HG02571 (cell line): ENCODE data around the gene PIF1.

ENCODE experiments used
- ATAC-seq: cut with Tn5 transposase; IDR thresholded peaks from one replicate; pipeline ENCODE4 v1.9.1; 2021; ENCODE audit warnings: mild to moderate bottlenecking, moderate library complexity; ENCODE audit not compliant: unreplicated experiment

Gene PIF1

DNA sequence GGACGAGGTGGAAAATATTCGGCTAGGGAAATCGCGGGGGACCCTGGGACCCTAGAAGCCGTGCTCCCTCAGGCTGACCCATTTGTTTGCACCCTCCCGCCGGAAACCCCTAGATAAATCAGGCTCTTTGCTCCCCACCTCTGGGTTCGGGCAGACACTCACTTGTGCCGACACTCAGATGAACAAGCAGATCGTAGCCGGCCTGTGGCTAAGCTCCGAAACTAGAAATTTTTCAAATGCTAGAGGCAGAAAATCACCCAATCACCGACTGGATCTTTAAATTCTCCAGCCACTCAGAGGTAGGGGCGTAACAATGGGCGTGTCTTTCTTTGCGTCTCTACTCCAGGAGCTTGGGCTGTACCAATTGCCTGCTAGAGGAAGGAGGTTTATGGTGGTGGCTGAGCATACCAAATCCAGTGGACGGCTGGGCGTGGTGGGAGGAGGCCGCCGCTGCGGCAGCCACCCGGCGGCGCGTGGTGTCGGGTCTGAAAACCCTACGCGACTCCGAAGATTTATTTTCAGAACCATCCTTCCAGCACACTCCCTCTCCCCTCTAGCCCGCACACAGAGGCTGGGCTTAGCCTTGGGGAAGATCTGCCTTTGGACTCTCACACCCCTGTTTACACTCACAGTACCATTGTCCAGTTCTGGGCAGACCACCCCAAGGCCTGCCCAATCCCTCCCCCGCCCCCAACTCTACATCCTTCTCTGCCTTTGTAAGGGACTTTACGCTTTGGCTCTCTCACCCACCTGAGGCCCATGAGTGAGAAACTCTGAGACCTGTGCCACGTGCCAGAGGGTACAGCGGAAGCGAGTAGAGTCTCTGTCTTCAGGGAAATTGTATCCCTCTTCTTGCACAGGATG lies at the start of gene PIF1:
Gene PIF1 (minus strand): TSS at position 217 of the 864 bp plus-strand sequence. CDS start 1,312 bp downstream, outside the sequence.
- peak; percentile 82 for ATAC-seq

DNA sequence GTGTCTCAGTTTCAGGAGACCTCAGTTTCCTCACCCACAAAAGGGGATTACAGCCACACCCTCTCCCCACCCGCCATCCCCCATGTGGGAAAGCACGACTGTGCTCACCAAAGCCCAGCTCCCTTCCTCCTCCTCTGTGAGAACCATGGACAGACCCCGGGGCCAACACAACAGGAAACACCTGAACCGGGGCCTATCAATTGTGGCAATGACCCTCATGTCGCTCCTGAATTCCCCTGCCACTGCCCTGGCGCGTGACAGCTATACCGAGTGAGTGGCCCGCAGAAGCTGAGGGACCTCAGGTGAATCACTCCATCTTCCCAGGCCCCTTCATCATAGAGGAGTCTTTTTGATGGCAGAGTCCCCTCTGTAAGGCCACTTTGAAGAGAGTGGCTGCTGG lies 44.9 kb upstream of the PIF1 start:
- no peak for ATAC-seq

GRCh38 chr15:64869501-64869900 lies 44.1 kb upstream of the PIF1 start:
- ATAC-seq = no peak

DNA sequence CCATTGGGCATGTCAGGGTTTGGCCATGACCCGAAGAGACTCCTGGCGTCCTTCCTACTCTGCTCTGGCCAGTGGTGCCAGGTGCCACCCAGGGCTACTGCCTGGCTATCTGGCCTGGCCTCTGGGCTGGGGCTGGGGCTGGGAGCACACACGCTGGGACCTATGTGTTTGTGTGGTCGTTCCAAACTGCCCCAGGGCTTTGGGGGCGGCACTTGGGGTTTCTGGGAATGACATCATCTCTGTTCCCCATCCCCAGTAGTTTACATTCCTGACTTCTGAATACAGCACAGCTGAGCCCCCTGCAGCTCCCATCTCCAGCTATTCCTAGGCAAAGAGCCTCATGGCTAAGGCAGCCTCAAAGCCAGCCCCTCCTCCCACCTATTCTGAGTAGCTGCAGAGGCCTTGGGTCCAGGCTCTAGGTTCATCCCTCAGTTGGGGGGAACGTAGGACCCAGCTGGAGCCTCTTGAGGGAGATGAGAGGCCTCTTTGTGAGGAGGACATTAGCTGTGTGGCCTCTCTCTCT lies 40.6 kb upstream of the PIF1 start:
- ATAC-seq = no peak

DNA sequence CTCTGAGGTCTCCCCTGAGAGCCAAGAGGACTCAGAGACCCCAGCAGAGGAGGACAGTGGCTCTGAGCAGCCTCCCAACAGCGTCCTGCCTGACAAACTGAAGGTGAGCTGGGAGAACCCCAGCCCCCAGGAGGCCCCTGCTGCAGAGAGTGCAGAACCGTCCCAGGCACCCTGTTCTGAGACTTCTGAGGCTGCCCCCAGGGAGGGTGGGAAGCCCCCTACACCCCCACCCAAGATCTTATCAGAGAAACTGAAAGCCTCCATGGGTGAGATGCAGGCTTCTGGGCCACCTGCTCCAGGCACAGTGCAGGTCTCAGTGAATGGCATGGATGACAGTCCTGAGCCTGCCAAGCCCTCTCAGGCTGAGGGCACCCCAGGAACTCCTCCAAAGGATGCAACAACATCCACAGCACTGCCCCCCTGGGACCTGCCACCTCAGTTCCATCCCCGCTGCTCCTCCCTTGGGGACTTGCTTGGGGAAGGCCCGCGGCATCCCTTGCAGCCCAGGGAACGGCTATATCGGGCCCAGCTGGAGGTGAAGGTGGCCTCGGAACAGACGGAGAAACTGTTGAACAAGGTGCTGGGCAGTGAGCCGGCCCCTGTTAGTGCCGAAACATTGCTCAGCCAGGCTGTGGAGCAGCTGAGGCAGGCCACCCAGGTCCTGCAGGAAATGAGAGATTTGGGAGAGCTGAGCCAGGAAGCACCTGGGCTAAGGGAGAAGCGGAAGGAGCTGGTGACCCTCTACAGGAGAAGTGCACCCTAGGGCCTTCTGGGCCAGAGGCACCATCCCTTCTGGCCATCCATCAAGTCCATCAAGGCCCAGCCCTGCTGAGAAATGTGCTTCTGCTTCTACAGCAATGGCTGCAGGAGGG lies 39.9 kb upstream of the PIF1 start:
- peak; percentile 47 for ATAC-seq

DNA sequence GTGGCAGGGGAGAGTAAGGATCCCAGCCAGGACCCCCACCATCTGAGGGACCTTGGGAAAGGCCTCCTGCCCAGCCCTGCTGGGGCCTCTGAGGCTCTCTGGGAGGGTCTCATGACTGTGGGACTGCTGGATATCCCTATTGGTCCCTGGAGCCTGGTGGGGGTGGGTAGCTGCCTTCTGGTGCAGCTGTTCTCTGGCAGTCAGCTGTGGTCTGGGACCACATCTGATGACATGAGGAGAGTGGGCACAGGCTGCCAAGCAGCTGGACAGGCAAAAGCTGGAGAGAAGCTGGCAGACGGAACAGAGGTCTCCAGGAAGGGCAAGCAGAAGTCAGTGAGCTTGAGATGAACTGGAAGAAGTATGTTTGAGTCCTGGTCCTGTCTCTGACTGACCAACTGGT lies 38.6 kb upstream of the PIF1 start:
- ATAC-seq = no peak

GRCh38 chr15:64862408-64862807 lies 37.0 kb upstream of the PIF1 start:
- ATAC-seq = no peak

DNA sequence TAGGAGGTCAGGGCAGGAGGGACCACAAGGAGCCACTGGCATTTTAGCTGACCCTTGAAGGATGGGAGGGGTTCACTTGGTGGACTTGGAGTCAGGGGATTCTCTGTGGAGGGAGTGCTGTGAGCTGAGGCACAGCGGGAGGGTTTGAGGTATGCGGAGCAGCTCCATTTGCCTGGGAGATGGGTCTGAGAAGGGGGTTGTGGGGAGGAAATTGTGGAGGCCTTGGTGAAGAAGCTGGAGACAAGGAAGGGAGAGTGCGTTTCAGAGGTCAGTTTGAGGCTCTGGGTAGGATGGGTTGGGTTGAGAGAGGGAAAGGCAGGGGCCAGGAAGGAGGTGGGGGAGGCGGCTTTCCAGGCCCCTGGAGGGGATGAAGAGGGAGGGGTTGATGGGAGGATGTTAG lies 36.5 kb upstream of the PIF1 start:
- no peak for ATAC-seq

- no peak for ATAC-seq
Measured at GRCh38 chr15:64861331-64861730, 35.9 kb upstream of the PIF1 start.

- no peak for ATAC-seq
Measured at GRCh38 chr15:64859226-64859625, 33.8 kb upstream of the PIF1 start.

DNA sequence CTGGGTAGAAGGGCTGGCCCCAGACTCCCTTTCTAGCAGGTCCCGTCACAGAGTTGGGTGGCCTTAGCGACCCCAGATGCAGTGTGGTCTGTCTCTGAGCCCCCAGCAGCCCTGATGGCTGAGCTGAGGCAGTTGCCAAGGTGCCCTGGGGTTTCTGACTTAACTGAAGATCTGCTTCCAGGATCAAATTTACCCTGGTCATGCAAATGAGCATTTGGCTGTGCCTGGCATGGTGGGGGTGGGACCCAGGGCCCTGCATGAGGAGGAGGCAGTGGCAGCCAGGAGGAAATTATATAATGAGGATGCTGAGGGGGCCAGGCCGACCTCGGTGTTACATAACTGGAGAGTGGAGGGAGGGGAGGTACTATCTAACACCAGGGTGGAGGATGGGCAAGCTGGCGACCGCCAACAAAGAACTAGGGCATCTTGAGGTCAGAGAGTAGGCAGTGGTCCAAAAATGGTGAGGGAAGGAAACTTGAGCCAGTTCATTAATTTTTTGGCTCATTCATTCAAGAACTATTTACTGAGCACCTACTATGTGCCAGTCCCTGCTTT lies 32.7 kb upstream of the PIF1 start:
- no peak for ATAC-seq

DNA sequence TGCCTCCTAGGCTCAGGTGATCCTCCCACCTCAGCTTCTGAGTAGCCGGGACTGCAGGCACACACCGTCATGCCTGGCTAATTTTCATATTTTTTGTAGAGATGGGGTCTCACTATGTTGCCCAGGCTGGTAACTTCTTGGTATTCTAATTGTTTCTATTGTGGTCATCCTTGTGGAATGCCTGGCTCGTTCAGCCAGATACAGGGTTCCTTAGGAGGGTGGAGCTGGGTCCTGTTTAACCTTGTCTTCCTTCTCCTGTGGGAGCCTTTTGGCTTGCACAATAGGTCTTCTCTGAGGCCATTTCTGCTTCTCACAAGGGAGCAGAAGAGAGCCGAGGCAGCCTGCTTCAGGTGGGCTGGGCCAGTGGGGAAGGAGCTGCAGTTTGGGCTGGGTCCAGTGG lies 32.0 kb upstream of the PIF1 start:
- no peak for ATAC-seq

- ATAC-seq = no peak
Measured at GRCh38 chr15:64856429-64857145, 31.1 kb upstream of the PIF1 start.

DNA sequence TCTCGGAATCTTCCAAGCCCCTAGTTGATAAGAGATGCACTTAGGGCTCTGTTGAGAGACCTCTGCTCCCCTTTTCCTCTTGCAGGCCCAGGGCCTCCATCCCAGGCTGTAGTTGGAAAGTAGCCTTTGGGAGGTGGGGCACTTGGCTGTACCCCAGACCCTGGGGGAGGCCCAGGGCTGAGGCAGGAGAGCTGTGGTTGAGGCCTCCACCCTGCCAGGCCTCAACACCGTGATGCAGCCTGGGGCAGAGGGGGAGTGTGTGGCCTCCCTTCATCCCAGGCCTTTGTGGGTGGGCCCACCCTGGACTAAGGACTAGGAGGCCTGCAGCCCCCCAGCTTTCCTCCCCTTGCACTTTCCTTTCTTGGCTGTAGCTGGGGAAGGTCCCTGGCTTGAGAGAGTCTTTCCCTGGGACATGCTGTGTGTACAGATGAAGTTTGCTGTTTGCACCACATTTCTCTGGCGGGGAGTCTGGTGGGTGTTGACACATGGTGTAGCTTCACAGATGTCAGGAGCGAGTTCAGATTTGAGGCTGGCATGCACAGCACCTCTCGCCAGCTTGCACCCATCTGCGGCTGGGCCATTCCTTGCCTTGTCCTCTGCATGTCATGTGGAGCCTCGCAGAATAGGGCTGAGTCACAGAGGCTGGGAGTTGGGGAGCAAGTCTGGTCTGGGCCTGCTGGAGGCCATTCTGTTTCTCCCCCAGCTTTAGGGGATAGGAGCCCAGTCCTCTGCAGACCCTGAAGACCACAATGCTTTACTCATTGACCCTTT lies 29.9 kb upstream of the PIF1 start:
- no peak for ATAC-seq

GRCh38 chr15:64854526-64854925 lies 29.1 kb upstream of the PIF1 start:
- no peak for ATAC-seq

- ATAC-seq = no peak
Measured at GRCh38 chr15:64854041-64854440, 28.6 kb upstream of the PIF1 start.

DNA sequence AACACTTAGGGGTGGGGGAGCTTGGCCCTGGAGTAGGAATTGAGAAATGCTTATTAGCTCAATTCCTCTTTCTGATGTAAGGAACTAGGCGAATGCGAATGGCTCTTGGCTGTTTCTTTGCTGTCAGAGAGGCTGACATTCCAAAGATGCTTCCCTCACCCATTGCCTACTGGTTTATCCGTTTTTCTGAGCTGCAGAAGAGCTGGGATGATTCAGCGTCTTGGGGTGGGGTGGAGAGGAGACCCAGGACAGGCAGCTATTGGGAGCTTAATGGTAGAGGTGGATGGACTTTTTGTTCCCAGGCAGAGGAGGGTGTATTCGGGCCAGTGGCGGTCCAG lies 26.0 kb upstream of the PIF1 start:
- no peak for ATAC-seq

DNA sequence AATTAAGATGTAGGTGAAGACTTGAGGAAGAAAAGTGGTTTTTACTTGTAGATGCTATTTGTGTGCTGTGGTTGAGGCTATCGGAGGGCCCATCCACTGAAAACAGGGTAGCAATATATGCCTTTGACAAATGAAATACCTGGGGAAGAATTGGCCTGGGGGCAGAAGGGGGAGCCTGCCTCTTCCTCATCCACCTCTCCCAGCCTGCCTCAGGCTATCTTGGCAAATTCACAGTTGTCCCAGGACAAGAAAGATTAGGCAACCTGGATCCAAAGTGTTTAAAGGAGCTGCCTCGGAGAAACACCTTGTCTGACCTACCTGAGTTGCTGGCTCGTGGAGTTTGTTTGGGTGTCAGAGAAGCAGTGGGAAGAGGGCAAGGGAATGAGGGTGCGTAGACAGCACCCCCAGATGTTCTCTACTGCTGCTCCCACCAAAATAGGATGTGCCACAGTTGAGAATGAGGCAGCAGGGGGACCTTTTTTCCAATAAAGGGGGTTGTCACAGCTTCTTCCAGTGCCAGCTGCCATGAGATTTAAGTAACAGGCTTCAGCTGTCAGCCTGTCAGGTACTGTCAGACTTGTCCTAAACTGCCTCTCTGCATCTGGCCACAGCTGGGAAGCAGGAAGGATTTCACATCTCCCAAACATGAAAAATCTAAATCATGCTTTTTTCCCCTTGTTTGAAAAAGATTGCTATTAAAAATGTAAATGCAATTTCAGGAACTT lies 25.5 kb upstream of the PIF1 start:
- no peak for ATAC-seq

- ATAC-seq = no peak
Measured at GRCh38 chr15:64847876-64848716, 22.6 kb upstream of the PIF1 start.
